ENCODE measurements around the gene TWNK. TPM values are rescaled to one million over a fixed set of nuclear protein-coding genes. Genes with fewer than 3 reads are reported as not detected.

The TWNK gene
- polyA plus RNA-seq (ENCODE audit: insufficient read depth in 1 of 5, insufficient read length in 5 of 5, low replicate concordance in 1 of 5) = 10 to 100 TPM in 3 of 5 donors, 1 to 10 TPM in 2; 7.9 to 12.8 (median 10.0) TPM
- long read RNA-seq, donor 1, partial matches to known transcripts = 0 of 1 reads
- long read RNA-seq, donor 1, other reads (novel, unspliced or antisense) = 0 of 1 reads
- long read RNA-seq, donor 2, partial matches to known transcripts = 0 of 4 reads
- long read RNA-seq, donor 2, other reads (novel, unspliced or antisense) = 0 of 4 reads
- long read RNA-seq, donor 3, partial matches to known transcripts = 0 of 3 reads
- long read RNA-seq, donor 3, other reads (novel, unspliced or antisense) = 0 of 3 reads
- long read RNA-seq, donor 4, partial matches to known transcripts = 0 of 3 reads
- long read RNA-seq, donor 4, other reads (novel, unspliced or antisense) = 0 of 3 reads
- long read RNA-seq, donor 5, partial matches to known transcripts = 0 of 2 reads
- long read RNA-seq, donor 5, other reads (novel, unspliced or antisense) = 0 of 2 reads
- long read RNA-seq, donor 6, partial matches to known transcripts = 0 of 2 reads
- long read RNA-seq, donor 6, other reads (novel, unspliced or antisense) = 0 of 2 reads
- long read RNA-seq, donor 7, partial matches to known transcripts = 0 of 1 reads
- long read RNA-seq, donor 7, other reads (novel, unspliced or antisense) = 0 of 1 reads
- long read RNA-seq, donor 8, partial matches to known transcripts = 0 of 2 reads
- long read RNA-seq, donor 8, other reads (novel, unspliced or antisense) = 0 of 2 reads

DNA sequence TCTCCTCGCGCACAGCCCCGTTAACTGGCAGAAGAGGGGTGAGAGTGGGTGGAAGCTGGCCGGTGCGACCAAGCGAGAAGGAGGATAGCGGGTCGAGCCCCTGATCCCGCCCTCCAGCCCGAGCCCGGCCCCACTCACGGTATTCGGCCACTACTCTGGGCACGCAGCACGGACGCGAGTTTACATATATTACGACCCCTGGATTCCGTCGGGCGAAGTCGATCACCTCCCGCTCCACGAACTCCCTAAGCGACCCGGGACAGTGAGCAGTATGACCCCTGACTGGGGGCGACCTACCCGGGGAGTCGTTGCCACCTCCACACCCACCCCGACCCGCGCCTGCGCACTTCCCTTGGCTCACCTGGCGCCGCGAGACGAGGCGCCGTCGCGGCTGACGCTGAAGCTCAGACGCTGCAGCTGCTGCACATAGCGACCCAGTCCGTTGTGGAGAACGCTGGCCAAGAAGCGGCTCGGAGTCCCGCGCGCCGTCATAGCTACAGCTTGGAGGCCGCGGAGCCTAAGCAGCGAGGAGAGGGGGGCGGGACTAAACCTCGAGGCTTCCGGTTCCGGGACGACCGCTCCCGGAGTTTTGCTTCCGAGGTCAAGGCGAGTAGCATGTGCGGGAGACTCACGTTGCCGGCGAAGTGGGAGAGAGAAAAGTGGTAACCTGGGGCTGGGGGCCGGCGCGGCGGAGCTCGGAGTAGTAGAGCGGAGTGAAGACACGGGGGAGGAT lies at the start of gene TWNK, which contains the start of gene MRPL43:
Gene TWNK (plus strand): TSS at position 592 of the 733 bp plus-strand sequence. CDS start 668 bp downstream, outside the sequence.
Gene MRPL43 (minus strand): TSS at position 546 of the 733 bp plus-strand sequence. CDS start 54 bp downstream, at position 492.
- DNase-seq = peak; percentile 75 to 79

GRCh38 chr10:100939763-100940344 lies 47.5 kb upstream of the TWNK start:
- no peak for DNase-seq

GRCh38 chr10:100942229-100942628 lies 45.1 kb upstream of the TWNK start:
- no peak for DNase-seq

- no peak for DNase-seq
Observed at GRCh38 chr10:100943508-100943907, 43.8 kb upstream of the TWNK start.

- no peak for DNase-seq
Observed at GRCh38 chr10:100945754-100946153, 41.6 kb upstream of the TWNK start.

GRCh38 chr10:100948916-100949315 lies 38.4 kb upstream of the TWNK start:
- no peak for DNase-seq

DNA sequence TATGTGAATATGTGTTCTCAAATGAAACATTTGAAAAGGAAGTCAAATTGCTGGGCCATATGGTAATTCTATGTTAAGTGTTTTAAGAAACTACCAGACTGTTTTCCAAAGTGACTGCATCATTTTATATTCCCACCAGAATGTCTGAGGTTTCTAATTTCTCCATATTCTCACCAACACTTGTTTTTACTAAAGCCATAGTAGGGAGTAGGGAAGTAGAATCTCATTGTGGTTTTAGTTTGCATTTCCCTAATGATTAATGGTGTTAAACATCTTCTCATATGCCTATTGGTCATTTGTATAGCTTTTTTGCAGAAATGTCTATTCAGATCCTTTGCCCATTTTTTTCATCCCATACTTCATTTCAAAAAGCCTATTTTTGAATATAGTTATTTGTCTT lies 27.1 kb upstream of the TWNK start:
- DNase-seq = no peak

- DNase-seq = peak in 1 of 2 donors; percentile 17
Observed at GRCh38 chr10:100962351-100963080, 24.8 kb upstream of the TWNK start.

- DNase-seq = no peak
Observed at GRCh38 chr10:100963826-100964225, 23.5 kb upstream of the TWNK start.

- no peak for DNase-seq
Observed at GRCh38 chr10:100965820-100966219, 21.5 kb upstream of the TWNK start.

DNA sequence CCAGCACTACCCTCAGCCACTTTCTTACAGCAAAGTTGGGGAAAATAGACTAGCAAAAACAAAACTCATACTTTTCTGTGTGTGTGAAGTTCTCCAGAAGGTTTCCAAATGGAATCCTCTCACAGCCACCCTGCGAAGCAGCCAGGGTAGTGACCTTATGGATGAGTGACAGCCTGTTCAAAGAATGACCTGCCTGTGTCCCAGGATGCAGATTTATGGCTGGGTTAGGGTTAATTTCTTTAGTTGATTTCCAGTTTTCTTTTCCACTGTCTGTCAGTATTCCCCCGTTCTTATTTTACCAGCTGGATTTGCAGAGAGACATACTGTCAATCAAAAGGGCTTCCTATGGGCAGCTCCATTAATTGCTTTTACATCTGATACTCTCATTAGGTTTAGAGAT lies 20.5 kb upstream of the TWNK start:
- no peak for DNase-seq

- DNase-seq = no peak
Observed at GRCh38 chr10:100967332-100967731, 20.0 kb upstream of the TWNK start.

DNA sequence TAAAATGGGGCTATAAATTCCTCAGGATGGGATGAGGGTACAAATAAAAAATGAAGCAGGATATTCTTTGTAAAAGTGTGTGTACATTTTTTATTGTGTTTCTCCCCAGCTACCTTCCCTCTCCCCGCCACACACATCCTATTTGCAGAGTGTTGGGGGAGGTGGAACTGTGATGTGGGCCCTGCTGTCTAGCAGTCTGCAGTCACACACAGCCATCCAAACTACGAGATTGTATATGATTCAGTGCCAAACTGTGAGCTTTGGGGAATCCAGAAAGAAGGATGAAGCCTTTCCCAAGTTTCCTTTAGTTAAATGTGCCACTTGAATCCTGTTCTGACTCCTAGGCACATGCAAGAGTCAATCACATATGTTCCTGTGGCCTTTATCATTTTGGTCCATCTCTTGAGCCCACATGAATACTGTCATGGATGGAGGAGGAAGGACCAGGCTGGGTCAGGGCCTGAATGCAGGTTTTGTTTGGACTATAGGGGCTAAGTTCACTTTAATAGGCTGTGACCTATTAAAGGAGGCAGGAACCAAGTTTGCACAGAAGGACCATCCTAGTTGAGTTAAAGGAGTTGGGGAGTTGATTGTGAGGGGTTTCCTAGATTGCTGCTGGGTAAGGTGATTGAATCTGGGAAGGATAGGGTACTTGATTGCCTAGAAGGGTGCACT lies 19.1 kb upstream of the TWNK start:
- no peak for DNase-seq

- DNase-seq = no peak
Observed at GRCh38 chr10:100968863-100969186, 18.5 kb upstream of the TWNK start.

GRCh38 chr10:100969187-100970075 lies 17.9 kb upstream of the TWNK start, which contains the start of gene SEMA4G:
Gene SEMA4G, plus strand, starts transcription at chr10:100969504. Its CDS starts 3,409 bp downstream, at chr10:100972913.
- DNase-seq = peak; percentile 33 to 39

- DNase-seq = no peak
Observed at GRCh38 chr10:100970076-100970913, 17.0 kb upstream of the TWNK start.

GRCh38 chr10:100970914-100971811 lies 16.2 kb upstream of the TWNK start:
- DNase-seq = no peak
